ENCODE measurements around the gene REXO5.

REXO5 gene

DNA sequence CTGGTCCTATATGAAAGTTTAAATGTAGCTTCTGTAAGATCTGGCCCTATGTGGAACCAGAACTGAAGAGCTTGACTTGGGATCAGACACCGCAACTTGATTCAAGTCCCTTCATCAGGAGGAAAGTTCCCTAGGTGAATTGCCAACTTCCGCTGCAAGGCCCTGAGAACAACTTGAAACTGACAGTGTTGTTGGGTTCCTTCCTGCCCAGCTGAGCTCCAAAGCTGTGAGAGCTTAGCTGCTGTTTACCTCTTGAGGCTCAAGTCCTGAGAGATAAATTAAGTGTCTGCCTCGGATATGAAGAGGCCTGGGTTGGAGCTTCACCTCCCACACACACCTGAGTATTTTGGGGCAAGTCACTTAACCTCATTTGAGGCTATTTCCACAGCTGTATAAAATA lies 44.7 kb downstream of the REXO5 start (continued):
- TF ChIP-seq ZNF138 (tag by site-specific recombination; IDR thresholded peaks at IDR 0.05; ENCODE audit: borderline replicate concordance), result no peak
- no peak for TF ChIP-seq GLIS1 (tag by site-specific recombination; IDR thresholded peaks at IDR 0.05)
- no peak for TF ChIP-seq ZNF830 (tag by site-specific recombination; IDR thresholded peaks at IDR 0.05; ENCODE audit: low read depth)
- no peak for TF ChIP-seq ZNF184 (tag by site-specific recombination; IDR thresholded peaks at IDR 0.05)

DNA sequence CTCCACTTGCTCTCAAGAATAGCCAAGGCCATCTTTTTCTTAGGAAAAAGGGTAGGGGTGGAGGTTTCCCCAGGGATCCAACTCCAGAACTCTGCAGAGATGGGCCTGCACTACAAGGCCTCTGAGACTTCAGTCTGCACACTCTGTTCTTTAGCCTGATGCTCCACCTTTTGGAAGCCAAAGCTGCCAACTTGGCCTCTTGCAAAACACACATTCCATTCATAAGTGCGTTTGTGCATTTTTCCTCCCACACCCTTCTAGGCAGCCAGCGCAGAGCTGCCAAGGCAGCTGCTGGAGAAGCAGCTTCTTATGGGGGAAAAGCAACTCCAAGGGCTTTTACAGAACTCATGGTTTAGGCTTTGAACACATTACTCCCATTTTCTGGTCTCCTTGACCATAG lies 45.3 kb downstream of the REXO5 start:
- H3K9me3 ChIP-seq (ENCODE audit: control insufficient read depth, insufficient read depth, low read depth, low read length), result no peaks in the 10 kb centered on the region
- H3K36me3 ChIP-seq (ENCODE audit: control insufficient read depth in 2 of 2, insufficient read depth in 1 of 2, low read length in 2 of 2), result peaks cover 0 to 70% of the 10 kb centered on the region in 2 experiments; a peak in 2 of 3 replicates
- no peaks in the 10 kb centered on the region for H3K4me1 ChIP-seq (ENCODE audit: control insufficient read depth, insufficient read depth, low read length)
- no peak for TF ChIP-seq KLF9 (tag by site-specific recombination; IDR thresholded peaks at IDR 0.05; ENCODE audit: low read depth)
- no peak for TF ChIP-seq ZNF621 (tag by site-specific recombination; IDR thresholded peaks at IDR 0.05)
- TF ChIP-seq GFI1B (tag by site-specific recombination; IDR thresholded peaks at IDR 0.05), result no peak
- TF ChIP-seq ZNF169 (tag by site-specific recombination; IDR thresholded peaks at IDR 0.05), result no peak
- no peak for TF ChIP-seq GLIS1 (tag by site-specific recombination; IDR thresholded peaks at IDR 0.05)
- no peak overlapping the region for H3K4me3 ChIP-seq (ENCODE audit: low read depth, low read length)
- ChIA-PET POLR2A (interaction anchor here (0.5 kb wide), 1 partner anchor 1184 kb away, joined by 5 read pairs; no protein-coding TSS in a partner anchor), CTCF (interaction anchor here (0.6 to 5.3 kb wide), 12 partner anchors 10 to 1467 kb away, joined by 3 to 44 read pairs (median 4); no protein-coding TSS in a partner anchor)
- no peak overlapping the region for H3K27ac ChIP-seq (ENCODE audit: extremely low read depth, low read depth, low read length)

DNA sequence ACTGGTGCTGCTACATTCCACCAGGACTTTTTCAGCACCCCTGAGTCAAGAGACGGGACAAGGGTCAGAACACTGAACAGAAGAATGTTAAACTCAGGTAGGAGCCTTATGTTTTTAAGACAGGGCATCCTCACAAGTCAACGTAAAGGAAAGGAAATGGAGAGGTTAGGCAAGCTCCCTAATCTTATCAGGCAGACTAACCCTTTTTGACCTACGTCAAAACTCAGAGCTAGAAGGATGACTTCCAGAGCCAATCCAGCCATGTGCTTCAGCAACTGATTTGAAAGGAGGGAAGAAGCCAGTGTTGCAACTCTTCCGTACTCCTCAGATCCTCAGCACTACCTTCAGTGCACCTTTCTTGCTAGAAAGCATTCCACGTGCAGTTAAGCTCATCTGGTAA lies 46.8 kb downstream of the REXO5 start:
- Histone ChIP-seq H3K36me3 (ENCODE audit: control insufficient read depth in 2 of 2, insufficient read depth in 1 of 2, low read length in 2 of 2) (peaks cover 0 to 60% of the 10 kb centered on the region in 2 experiments; a peak in 1 of 3 replicates), H3K4me3 (ENCODE audit: low read depth, low read length) (no peak overlapping the region), H3K27ac (ENCODE audit: extremely low read depth, low read depth, low read length) (no peak overlapping the region), H3K4me1 (ENCODE audit: control insufficient read depth, insufficient read depth, low read length) (no peaks in the 10 kb centered on the region), H3K9me3 (ENCODE audit: control insufficient read depth, insufficient read depth, low read depth, low read length) (no peaks in the 10 kb centered on the region)
- TF ChIP-seq, protein P1, sequence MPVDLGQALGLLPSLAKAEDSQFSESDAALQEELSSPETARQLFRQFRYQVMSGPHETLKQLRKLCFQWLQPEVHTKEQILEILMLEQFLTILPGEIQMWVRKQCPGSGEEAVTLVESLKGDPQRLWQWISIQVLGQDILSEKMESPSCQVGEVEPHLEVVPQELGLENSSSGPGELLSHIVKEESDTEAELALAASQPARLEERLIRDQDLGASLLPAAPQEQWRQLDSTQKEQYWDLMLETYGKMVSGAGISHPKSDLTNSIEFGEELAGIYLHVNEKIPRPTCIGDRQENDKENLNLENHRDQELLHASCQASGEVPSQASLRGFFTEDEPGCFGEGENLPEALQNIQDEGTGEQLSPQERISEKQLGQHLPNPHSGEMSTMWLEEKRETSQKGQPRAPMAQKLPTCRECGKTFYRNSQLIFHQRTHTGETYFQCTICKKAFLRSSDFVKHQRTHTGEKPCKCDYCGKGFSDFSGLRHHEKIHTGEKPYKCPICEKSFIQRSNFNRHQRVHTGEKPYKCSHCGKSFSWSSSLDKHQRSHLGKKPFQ (tag by site-specific recombination; IDR thresholded peaks at IDR 0.05), result no peak
- no peak for TF ChIP-seq ZBTB21 (tag by site-specific recombination; IDR thresholded peaks at IDR 0.05)
- TF ChIP-seq ZNF169 (tag by site-specific recombination; IDR thresholded peaks at IDR 0.05), result no peak
- TF ChIP-seq ZNF223 (tag by site-specific recombination; IDR thresholded peaks at IDR 0.05), result no peak
- no peak for TF ChIP-seq ZNF561 (tag by site-specific recombination; IDR thresholded peaks at IDR 0.05; ENCODE audit: borderline replicate concordance)
- TF ChIP-seq, protein P2, sequence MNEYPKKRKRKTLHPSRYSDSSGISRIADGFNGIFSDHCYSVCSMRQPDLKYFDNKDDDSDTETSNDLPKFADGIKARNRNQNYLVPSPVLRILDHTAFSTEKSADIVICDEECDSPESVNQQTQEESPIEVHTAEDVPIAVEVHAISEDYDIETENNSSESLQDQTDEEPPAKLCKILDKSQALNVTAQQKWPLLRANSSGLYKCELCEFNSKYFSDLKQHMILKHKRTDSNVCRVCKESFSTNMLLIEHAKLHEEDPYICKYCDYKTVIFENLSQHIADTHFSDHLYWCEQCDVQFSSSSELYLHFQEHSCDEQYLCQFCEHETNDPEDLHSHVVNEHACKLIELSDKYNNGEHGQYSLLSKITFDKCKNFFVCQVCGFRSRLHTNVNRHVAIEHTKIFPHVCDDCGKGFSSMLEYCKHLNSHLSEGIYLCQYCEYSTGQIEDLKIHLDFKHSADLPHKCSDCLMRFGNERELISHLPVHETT (tag by site-specific recombination; IDR thresholded peaks at IDR 0.05), result no peak
- no peak for TF ChIP-seq ZNF335 (tag by site-specific recombination; conservative IDR thresholded peaks at IDR 0.05)
- TF ChIP-seq KLF10 (tag by site-specific recombination; IDR thresholded peaks at IDR 0.05), result no peak
- CTCF ChIA-PET, result interaction anchor here (0.7 to 1.3 kb wide), 3 partner anchors 9 to 148 kb away, joined by 3 read pairs; no protein-coding TSS in a partner anchor
- POLR2A ChIA-PET, result no interaction called here

DNA sequence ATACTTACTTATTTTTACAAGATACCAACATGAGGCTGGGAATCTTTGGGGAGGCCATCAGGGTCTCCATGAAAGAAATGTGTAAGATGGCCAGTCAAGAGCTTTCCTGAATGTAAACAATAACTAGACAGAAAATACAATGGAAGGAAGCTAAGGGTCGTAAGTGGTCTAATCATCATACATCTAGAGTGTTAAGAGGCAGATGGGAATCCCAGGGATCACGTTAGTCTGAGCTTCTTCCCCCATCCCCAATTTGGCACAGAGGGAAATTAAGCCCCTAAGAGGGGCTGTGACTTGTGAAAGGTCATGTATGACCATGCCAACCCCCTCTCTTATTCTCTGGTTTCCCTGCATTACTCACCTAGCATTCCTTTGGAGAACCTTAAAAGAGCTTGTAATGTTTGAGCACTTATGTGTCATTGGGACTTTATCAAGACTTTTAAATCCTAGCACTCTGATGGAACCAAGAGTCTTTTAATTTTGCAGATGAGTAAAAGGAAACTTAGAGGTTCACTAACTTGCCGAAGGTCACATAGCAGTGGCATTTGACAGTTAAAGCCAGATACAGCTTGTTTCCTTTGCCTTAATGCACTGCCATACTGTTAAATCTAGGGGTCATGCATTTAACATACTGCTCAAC lies 47.8 kb downstream of the REXO5 start:
- POLR2A ChIA-PET, result interaction anchor here (0.8 kb wide), 1 partner anchor 46 kb away, joined by 3 read pairs; the partner anchor contains the start of genes DCUN1D3 and LYRM1
- Histone ChIP-seq H3K27ac (ENCODE audit: extremely low read depth, low read depth, low read length) (no peak overlapping the region), H3K9me3 (ENCODE audit: control insufficient read depth, insufficient read depth, low read depth, low read length) (no peaks in the 10 kb centered on the region), H3K36me3 (ENCODE audit: control insufficient read depth in 2 of 2, insufficient read depth in 1 of 2, low read length in 2 of 2) (peaks cover 0 to 50% of the 10 kb centered on the region in 2 experiments; a peak in 1 of 3 replicates), H3K4me1 (ENCODE audit: control insufficient read depth, insufficient read depth, low read length) (no peaks in the 10 kb centered on the region), H3K4me3 (ENCODE audit: low read depth, low read length) (no peak overlapping the region)
- CTCF ChIA-PET, result interaction anchor here (0.7 to 2.8 kb wide), 3 partner anchors 11 to 147 kb away, joined by 3 to 7 read pairs (median 3); no protein-coding TSS in a partner anchor
- TF ChIP-seq ZNF416 (tag by site-specific recombination; IDR thresholded peaks at IDR 0.05) (no peak), ZNF266 (tag by site-specific recombination; IDR thresholded peaks at IDR 0.05; ENCODE audit: low read depth) (no peak), ZNF221 (tag by site-specific recombination; IDR thresholded peaks at IDR 0.05; ENCODE audit: borderline replicate concordance) (no peak), ZNF157 (tag by site-specific recombination; IDR thresholded peaks at IDR 0.05) (no peak), ZNF549 (tag by site-specific recombination; IDR thresholded peaks at IDR 0.05) (no peak), ZBTB48 (tag by site-specific recombination; IDR thresholded peaks at IDR 0.05) (no peak), ZNF248 (tag by site-specific recombination; IDR thresholded peaks at IDR 0.05) (no peak), ZNF274 (IDR thresholded peaks at IDR 0.05; ENCODE audit: low read length) (no peak), ZNF274 (tag by site-specific recombination; IDR thresholded peaks at IDR 0.05; ENCODE audit: borderline replicate concordance) (no peak), ZNF707 (tag by site-specific recombination; IDR thresholded peaks at IDR 0.05) (no peak)
- TF ChIP-seq, protein P3, sequence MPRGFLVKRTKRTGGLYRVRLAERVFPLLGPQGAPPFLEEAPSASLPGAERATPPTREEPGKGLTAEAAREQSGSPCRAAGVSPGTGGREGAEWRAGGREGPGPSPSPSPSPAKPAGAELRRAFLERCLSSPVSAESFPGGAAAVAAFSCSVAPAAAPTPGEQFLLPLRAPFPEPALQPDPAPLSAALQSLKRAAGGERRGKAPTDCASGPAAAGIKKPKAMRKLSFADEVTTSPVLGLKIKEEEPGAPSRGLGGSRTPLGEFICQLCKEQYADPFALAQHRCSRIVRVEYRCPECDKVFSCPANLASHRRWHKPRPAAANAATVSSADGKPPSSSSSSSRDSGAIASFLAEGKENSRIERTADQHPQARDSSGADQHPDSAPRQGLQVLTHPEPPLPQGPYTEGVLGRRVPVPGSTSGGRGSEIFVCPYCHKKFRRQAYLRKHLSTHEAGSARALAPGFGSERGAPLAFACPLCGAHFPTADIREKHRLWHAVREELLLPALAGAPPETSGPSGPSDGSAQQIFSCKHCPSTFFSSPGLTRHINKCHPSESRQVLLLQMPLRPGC (tag by site-specific recombination; IDR thresholded peaks at IDR 0.05), result no peak
